ENCODE data around the gene IRF1.

Gene IRF1

GRCh38 chr5:132510076-132510475, 19.5 kb upstream of the IRF1 start:
- Histone ChIP-seq H4K12ac (ENCODE audit: low read depth, low read length) (no peak overlapping the region), H3K23ac (ENCODE audit: low read length) (no peak overlapping the region), H3K36me3 (ENCODE audit: control insufficient read depth in 1 of 2, insufficient read depth in 2 of 2, low read length in 2 of 2) (no peaks in the 10 kb centered on the region), H3K27ac (ENCODE audit: low read depth, low read length) (no peak overlapping the region), H2AK5ac (ENCODE audit: low read length) (no peak overlapping the region), H2AFZ (ENCODE audit: insufficient read depth, low read length, poor library complexity) (no peak overlapping the region), H3K4me3 (ENCODE audit: low read depth, low read length) (no peak overlapping the region), H3K79me1 (ENCODE audit: low read length) (no peaks in the 10 kb centered on the region), H3K9me3 (ENCODE audit: insufficient read depth, low read depth, low read length) (no peaks in the 10 kb centered on the region), H3K14ac (ENCODE audit: low read length) (no peak overlapping the region), H3K4me1 (ENCODE audit: control insufficient read depth in 1 of 2, insufficient read depth in 2 of 2, low read length in 2 of 2) (no peaks in the 10 kb centered on the region), H3K79me2 (ENCODE audit: control insufficient read depth, insufficient read depth, low read length, poor library complexity) (no peaks in the 10 kb centered on the region), H2BK120ac (ENCODE audit: insufficient read depth, low read length, poor library complexity) (no peak overlapping the region), H3K27me3 (ENCODE audit: insufficient read depth, low read length) (no peaks in the 10 kb centered on the region), H3K9ac (ENCODE audit: low read length) (no peak overlapping the region), H4K91ac (ENCODE audit: low read depth, low read length) (no peak overlapping the region), H2BK5ac (ENCODE audit: low read depth, low read length, poor library complexity) (no peak overlapping the region), H4K8ac (ENCODE audit: low read depth, low read length) (no peak overlapping the region), H2BK12ac (ENCODE audit: low read length) (no peak overlapping the region), H3K4ac (ENCODE audit: low read depth, low read length) (no peak overlapping the region), H3K4me2 (ENCODE audit: low read length) (no peak overlapping the region), H3K18ac (ENCODE audit: low read length) (no peak overlapping the region)
- DNase-seq = no peak

DNA sequence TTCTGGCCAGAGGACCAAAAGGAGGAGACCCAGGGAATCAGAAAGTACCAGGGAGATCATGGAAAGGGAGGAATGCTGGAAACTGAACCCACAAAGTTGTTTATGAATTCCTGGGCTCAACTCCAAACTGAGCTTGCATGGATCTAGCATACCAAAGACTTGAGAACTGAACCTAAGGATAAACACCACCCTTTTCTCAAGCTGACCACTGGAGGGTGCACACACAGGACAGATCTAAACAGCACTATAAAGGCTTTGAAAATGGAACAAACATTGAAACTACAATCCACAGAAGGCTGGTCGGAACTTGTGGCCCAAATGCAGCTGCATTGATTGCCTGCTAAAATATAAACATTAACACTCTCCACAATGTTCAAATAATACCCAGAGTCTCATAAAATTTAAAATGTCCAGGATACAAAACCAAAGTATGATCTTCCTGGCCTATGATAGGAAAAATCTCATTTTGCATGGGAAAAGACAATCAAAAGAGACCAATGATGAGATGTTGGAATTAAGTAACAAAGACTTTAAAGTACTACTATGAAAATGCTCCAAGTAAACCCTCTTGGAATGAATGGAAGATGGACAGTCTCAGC, 15.6 kb upstream of the IRF1 start:
- no peaks in the 10 kb centered on the region for H3K27me3 ChIP-seq (ENCODE audit: insufficient read depth, low read length)
- H2AK5ac ChIP-seq (ENCODE audit: low read length) = no peak overlapping the region
- H3K27ac ChIP-seq (ENCODE audit: low read depth, low read length) = no peak overlapping the region
- no CpG with 5 or more reads among the region's 1 CpG for WGBS (ENCODE audit: extremely low coverage, insufficient coverage, insufficient read length)
- H2BK120ac ChIP-seq (ENCODE audit: insufficient read depth, low read length, poor library complexity) = no peak overlapping the region
- no peak overlapping the region for H3K4me2 ChIP-seq (ENCODE audit: low read length)
- H4K12ac ChIP-seq (ENCODE audit: low read depth, low read length) = no peak overlapping the region
- H3K23ac ChIP-seq (ENCODE audit: low read length) = no peak overlapping the region
- H2BK5ac ChIP-seq (ENCODE audit: low read depth, low read length, poor library complexity) = no peak overlapping the region
- no peaks in the 10 kb centered on the region for H3K4me1 ChIP-seq (ENCODE audit: control insufficient read depth in 1 of 2, insufficient read depth in 2 of 2, low read length in 2 of 2)
- no peaks in the 10 kb centered on the region for H3K79me1 ChIP-seq (ENCODE audit: low read length)
- no peak overlapping the region for H3K18ac ChIP-seq (ENCODE audit: low read length)
- H2BK12ac ChIP-seq (ENCODE audit: low read length) = no peak overlapping the region
- no peaks in the 10 kb centered on the region for H3K9me3 ChIP-seq (ENCODE audit: insufficient read depth, low read depth, low read length)
- H3K79me2 ChIP-seq (ENCODE audit: control insufficient read depth, insufficient read depth, low read length, poor library complexity) = no peaks in the 10 kb centered on the region
- no peaks in the 10 kb centered on the region for H3K36me3 ChIP-seq (ENCODE audit: control insufficient read depth in 1 of 2, insufficient read depth in 2 of 2, low read length in 2 of 2)
- H3K4me3 ChIP-seq (ENCODE audit: low read depth, low read length) = no peak overlapping the region
- DNase-seq = peak in 1 of 2 donors; percentile 47
- H3K4ac ChIP-seq (ENCODE audit: low read depth, low read length) = no peak overlapping the region
- no peak overlapping the region for H4K8ac ChIP-seq (ENCODE audit: low read depth, low read length)
- H2AFZ ChIP-seq (ENCODE audit: insufficient read depth, low read length, poor library complexity) = peak overlapping the region; percentile 5
- no peak overlapping the region for H3K14ac ChIP-seq (ENCODE audit: low read length)
- H3K9ac ChIP-seq (ENCODE audit: low read length) = no peak overlapping the region
- no peak overlapping the region for H4K91ac ChIP-seq (ENCODE audit: low read depth, low read length)

DNA sequence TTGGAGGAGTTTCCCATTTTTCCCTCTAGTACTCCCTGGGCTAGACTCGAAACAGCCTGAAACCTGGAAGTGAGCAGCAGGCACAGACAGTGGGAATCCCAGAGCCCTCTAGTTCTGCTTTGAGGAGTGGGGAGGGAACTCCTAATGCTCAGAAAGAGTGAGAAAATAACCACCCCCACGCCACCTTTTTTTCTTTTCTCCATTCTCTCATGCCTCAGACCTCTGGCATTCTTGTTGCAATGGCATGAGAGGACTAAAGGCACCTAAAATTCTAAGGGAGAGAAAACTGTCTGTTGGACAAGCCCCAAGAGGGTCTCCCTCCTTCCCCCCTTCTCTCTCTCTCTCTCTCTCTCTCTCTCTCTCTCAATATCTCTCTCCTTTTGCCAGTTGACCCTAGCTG, 15.1 kb upstream of the IRF1 start:
- no peak overlapping the region for H4K91ac ChIP-seq (ENCODE audit: low read depth, low read length)
- no peaks in the 10 kb centered on the region for H3K79me2 ChIP-seq (ENCODE audit: control insufficient read depth, insufficient read depth, low read length, poor library complexity)
- no CpG with 5 or more reads among the region's 2 CpGs for WGBS (ENCODE audit: extremely low coverage, insufficient coverage, insufficient read length)

DNA sequence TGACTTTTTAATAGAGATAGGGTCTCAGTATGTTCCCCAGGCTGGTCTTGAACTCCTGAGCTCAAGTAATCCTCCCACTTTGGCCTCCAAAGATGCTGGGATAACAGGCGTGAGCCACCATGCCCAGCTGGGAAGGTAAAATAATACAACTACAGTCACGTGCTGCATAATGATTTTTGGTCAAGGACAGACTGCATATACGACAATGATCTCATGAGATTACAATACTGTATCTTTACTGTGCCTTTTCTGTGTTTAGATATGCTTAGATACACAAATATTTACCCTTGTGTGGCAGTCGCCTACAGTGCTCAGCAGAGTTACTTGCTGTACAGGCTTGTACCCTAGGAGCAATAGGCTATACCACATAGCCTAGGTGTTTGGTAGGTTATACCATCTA, 14.2 kb upstream of the IRF1 start:
- no peak overlapping the region for H2BK120ac ChIP-seq (ENCODE audit: insufficient read depth, low read length, poor library complexity)
- H3K27me3 ChIP-seq (ENCODE audit: insufficient read depth, low read length) = no peaks in the 10 kb centered on the region
- H4K91ac ChIP-seq (ENCODE audit: low read depth, low read length) = no peak overlapping the region
- H3K9me3 ChIP-seq (ENCODE audit: insufficient read depth, low read depth, low read length) = no peaks in the 10 kb centered on the region
- no peak overlapping the region for H2AK5ac ChIP-seq (ENCODE audit: low read length)
- no peak overlapping the region for H2BK12ac ChIP-seq (ENCODE audit: low read length)
- DNase-seq = no peak
- no peaks in the 10 kb centered on the region for H3K36me3 ChIP-seq (ENCODE audit: control insufficient read depth in 1 of 2, insufficient read depth in 2 of 2, low read length in 2 of 2)
- H3K27ac ChIP-seq (ENCODE audit: low read depth, low read length) = no peak overlapping the region
- H3K23ac ChIP-seq (ENCODE audit: low read length) = no peak overlapping the region
- no peak overlapping the region for H3K9ac ChIP-seq (ENCODE audit: low read length)
- no CpG with 5 or more reads among the region's 4 CpGs for WGBS (ENCODE audit: extremely low coverage, insufficient coverage, insufficient read length)
- no peak overlapping the region for H2AFZ ChIP-seq (ENCODE audit: insufficient read depth, low read length, poor library complexity)
- H4K8ac ChIP-seq (ENCODE audit: low read depth, low read length) = no peak overlapping the region
- no peak overlapping the region for H3K4me2 ChIP-seq (ENCODE audit: low read length)
- peaks cover 0 to 2% of the 10 kb centered on the region in 2 experiments for H3K4me1 ChIP-seq (ENCODE audit: control insufficient read depth in 1 of 2, insufficient read depth in 2 of 2, low read length in 2 of 2)
- no peaks in the 10 kb centered on the region for H3K79me1 ChIP-seq (ENCODE audit: low read length)
- H4K12ac ChIP-seq (ENCODE audit: low read depth, low read length) = no peak overlapping the region
- H3K79me2 ChIP-seq (ENCODE audit: control insufficient read depth, insufficient read depth, low read length, poor library complexity) = no peaks in the 10 kb centered on the region
- no peak overlapping the region for H3K4me3 ChIP-seq (ENCODE audit: low read depth, low read length)
- no peak overlapping the region for H3K4ac ChIP-seq (ENCODE audit: low read depth, low read length)
- H2BK5ac ChIP-seq (ENCODE audit: low read depth, low read length, poor library complexity) = no peak overlapping the region
- H3K18ac ChIP-seq (ENCODE audit: low read length) = no peak overlapping the region
- no peak overlapping the region for H3K14ac ChIP-seq (ENCODE audit: low read length)

More for the DNA sequence above, 15.1 kb upstream of the IRF1 start:
- Histone ChIP-seq H3K79me1 (ENCODE audit: low read length) (no peaks in the 10 kb centered on the region), H3K14ac (ENCODE audit: low read length) (no peak overlapping the region), H3K23ac (ENCODE audit: low read length) (no peak overlapping the region), H3K18ac (ENCODE audit: low read length) (no peak overlapping the region), H4K12ac (ENCODE audit: low read depth, low read length) (no peak overlapping the region), H3K9me3 (ENCODE audit: insufficient read depth, low read depth, low read length) (no peaks in the 10 kb centered on the region), H3K4me3 (ENCODE audit: low read depth, low read length) (no peak overlapping the region), H2AK5ac (ENCODE audit: low read length) (no peak overlapping the region), H2BK12ac (ENCODE audit: low read length) (no peak overlapping the region), H3K9ac (ENCODE audit: low read length) (no peak overlapping the region), H4K8ac (ENCODE audit: low read depth, low read length) (no peak overlapping the region), H2AFZ (ENCODE audit: insufficient read depth, low read length, poor library complexity) (peak overlapping the region; percentile 5), H2BK5ac (ENCODE audit: low read depth, low read length, poor library complexity) (no peak overlapping the region), H3K27ac (ENCODE audit: low read depth, low read length) (no peak overlapping the region), H3K36me3 (ENCODE audit: control insufficient read depth in 1 of 2, insufficient read depth in 2 of 2, low read length in 2 of 2) (no peaks in the 10 kb centered on the region), H3K27me3 (ENCODE audit: insufficient read depth, low read length) (no peaks in the 10 kb centered on the region), H3K4me2 (ENCODE audit: low read length) (no peak overlapping the region), H3K4me1 (ENCODE audit: control insufficient read depth in 1 of 2, insufficient read depth in 2 of 2, low read length in 2 of 2) (no peaks in the 10 kb centered on the region), H3K4ac (ENCODE audit: low read depth, low read length) (no peak overlapping the region), H2BK120ac (ENCODE audit: insufficient read depth, low read length, poor library complexity) (no peak overlapping the region)
- DNase-seq = no peak
